Neuronal stem cell (in vitro differentiated cells): Measurements from ENCODE around the gene DGAT2.
A peak's percentile ranks its signal among the peaks of the same experiment; 100 is the strongest.

Experiments used
- DNase-seq: peaks from one replicate; pipeline ENCODE4 v3.0.0-alpha.2; 2013; ENCODE audit warnings: low spot score
- H2AFZ ChIP-seq: one replicate; pipeline ENCODE4 v1.6.1; 2013; ENCODE audit warnings: mild to moderate bottlenecking, low read length, inconsistent platforms
- H2AK5ac ChIP-seq: 2 replicates; pipeline ENCODE4 v1.6.1; 2013; ENCODE audit warnings: low read depth, mild to moderate bottlenecking, inconsistent platforms, low read length, moderate library complexity, mixed read lengths
- H2BK120ac ChIP-seq: 2 replicates; pipeline ENCODE4 v1.6.1; 2013; ENCODE audit warnings: low read depth, mild to moderate bottlenecking, inconsistent platforms, low read length, moderate library complexity, mixed read lengths
- H2BK12ac ChIP-seq: one replicate; pipeline ENCODE4 v1.6.1; 2013; ENCODE audit warnings: low read length, inconsistent platforms
- H2BK15ac ChIP-seq: 2 replicates; pipeline ENCODE4 v1.6.1; 2013; ENCODE audit warnings: mild to moderate bottlenecking, low read length, inconsistent platforms, mixed read lengths
- H2BK5ac ChIP-seq: one replicate; pipeline ENCODE4 v1.6.1; 2013; ENCODE audit warnings: inconsistent platforms, mild to moderate bottlenecking, low read length, moderate library complexity
- H3K14ac ChIP-seq: one replicate; pipeline ENCODE4 v1.6.1; 2013; ENCODE audit warnings: low read length, inconsistent platforms
- H3K18ac ChIP-seq: 2 replicates; pipeline ENCODE4 v1.6.1; 2013; ENCODE audit warnings: low read length, inconsistent platforms
- H3K23ac ChIP-seq: 2 replicates; pipeline ENCODE4 v1.6.1; 2013; ENCODE audit warnings: low read depth, mild to moderate bottlenecking, mixed read lengths, low read length, inconsistent platforms; ENCODE audit not compliant: poor library complexity
- H3K27ac ChIP-seq: replicated peaks from 3 replicates; pipeline ENCODE4 v1.5.1; 2013; ENCODE audit warnings: low read length, inconsistent platforms
- H3K27me3 ChIP-seq, 3 experiments: 2 replicates each; pipeline ENCODE4 v1.6.1; 2013; ENCODE audit warnings: low read length in 3 of 3, mild to moderate bottlenecking in 2 of 3, inconsistent platforms in 1 of 3, low read depth in 1 of 3, mixed read lengths in 1 of 3, moderate library complexity in 1 of 3; ENCODE audit not compliant: control insufficient read depth in 3 of 3, insufficient read depth in 3 of 3
- H3K36me3 ChIP-seq, 2 donors: replicated peaks in 1 of 2; 2 replicates each; pipeline ENCODE4 v1.6.1; 2013; ENCODE audit warnings: low read length in 2 of 2; ENCODE audit not compliant: control insufficient read depth in 2 of 2, insufficient read depth in 2 of 2
- H3K4ac ChIP-seq: 2 replicates; pipeline ENCODE4 v1.6.1; 2013; ENCODE audit warnings: inconsistent platforms, mild to moderate bottlenecking, low read length, moderate library complexity
- H3K4me1 ChIP-seq, 2 donors: 1 replicate in 1 of 2; 2 replicates in 1 of 2; pipeline ENCODE4 v1.6.1; 2013; ENCODE audit warnings: low read length in 2 of 2, low read depth in 1 of 2; ENCODE audit not compliant: control insufficient read depth in 2 of 2, insufficient read depth in 1 of 2
- H3K4me2 ChIP-seq: one replicate; pipeline ENCODE4 v1.6.1; 2013; ENCODE audit warnings: mild to moderate bottlenecking, low read length, inconsistent platforms; ENCODE audit not compliant: insufficient read depth, poor library complexity, severe bottlenecking
- H3K4me3 ChIP-seq, 2 donors: 2 replicates each; pipeline ENCODE4 v1.5.1; 2013; ENCODE audit warnings: low read length in 2 of 2, mild to moderate bottlenecking in 2 of 2, inconsistent platforms in 1 of 2, moderate library complexity in 1 of 2
- H3K79me1 ChIP-seq: one replicate; pipeline ENCODE4 v1.6.1; 2013; ENCODE audit warnings: low read depth, mild to moderate bottlenecking, inconsistent platforms, low read length, moderate library complexity
- H3K9ac ChIP-seq: one replicate; pipeline ENCODE4 v1.6.1; 2013; ENCODE audit warnings: mild to moderate bottlenecking, low read depth, low read length, inconsistent platforms; ENCODE audit not compliant: poor library complexity
- H3K9me3 ChIP-seq, 2 donors: replicated peaks in 1 of 2; 2 replicates each; pipeline versions ENCODE3 to v1.6.1; 2013; ENCODE audit warnings: low read length in 2 of 2, mild to moderate bottlenecking in 2 of 2, inconsistent platforms in 1 of 2, low read depth in 1 of 2, mixed read lengths in 1 of 2, moderate library complexity in 1 of 2; ENCODE audit not compliant: control insufficient read depth in 2 of 2, insufficient read depth in 1 of 2
- H4K8ac ChIP-seq: one replicate; pipeline ENCODE4 v1.6.1; 2013; ENCODE audit warnings: low read depth, mild to moderate bottlenecking, inconsistent platforms, low read length, moderate library complexity
- H4K91ac ChIP-seq: one replicate; pipeline ENCODE4 v1.6.1; 2013; ENCODE audit warnings: low read length, low read depth, mild to moderate bottlenecking, inconsistent platforms; ENCODE audit not compliant: poor library complexity
- WGBS, 2 donors: extraction: QIAGEN DNeasy Blood & Tissue Kit; methylation state at CpG; one replicate each; pipeline ENCODE4 v1.1.7; 2013; ENCODE audit warnings: missing lambda C conversion rate in 2 of 2, mixed read lengths in 1 of 2; ENCODE audit not compliant: insufficient read length in 2 of 2, insufficient replicate concordance in 1 of 2; ENCODE audit errors: extremely low coverage in 2 of 2; 5-methylcytosine and 5-hydroxymethylcytosine counted together

The DGAT2 gene

GRCh38 chr11:75812542-75813040, 44.0 kb downstream of the DGAT2 start:
- H3K9me3 ChIP-seq: no peaks in the 10 kb centered on the region
- no peak overlapping the region for H2AK5ac ChIP-seq
- H3K4ac ChIP-seq: no peak overlapping the region
- H3K27me3 ChIP-seq: peaks cover 0 to 7% (median 2%) of the 10 kb centered on the region in 3 experiments
- no peak overlapping the region for H3K23ac ChIP-seq
- no peak overlapping the region for H2BK120ac ChIP-seq
- no peak overlapping the region for H3K4me2 ChIP-seq
- no peak overlapping the region for H4K8ac ChIP-seq
- H3K79me1 ChIP-seq: peaks cover 4% of the 10 kb centered on the region
- H2BK5ac ChIP-seq: no peak overlapping the region
- no peak overlapping the region for H3K14ac ChIP-seq
- H3K18ac ChIP-seq: no peak overlapping the region
- H3K36me3 ChIP-seq: no peaks in the 10 kb centered on the region
- WGBS, 2 donors: no CpG with 5 or more reads among the region's 2 CpGs
- no peak overlapping the region for H3K9ac ChIP-seq
- no peak overlapping the region for H2BK12ac ChIP-seq
- DNase-seq: no peak
- no peak overlapping the region for H2AFZ ChIP-seq
- H4K91ac ChIP-seq: no peak overlapping the region
- H2BK15ac ChIP-seq: no peak overlapping the region
- peaks cover 10 to 11% of the 10 kb centered on the region in 2 donors for H3K4me1 ChIP-seq
- no peak overlapping the region for H3K27ac ChIP-seq
- H3K4me3 ChIP-seq: no peak overlapping the region

GRCh38 chr11:75813124-75813523, 44.5 kb downstream of the DGAT2 start:
- Histone ChIP-seq H3K4me1 (peaks cover 10 to 11% of the 10 kb centered on the region in 2 donors), H3K9ac (no peak overlapping the region), H2AK5ac (no peak overlapping the region), H3K36me3 (no peaks in the 10 kb centered on the region), H2BK15ac (no peak overlapping the region), H2AFZ (no peak overlapping the region), H3K4me3 (no peak overlapping the region), H4K8ac (no peak overlapping the region), H2BK5ac (no peak overlapping the region), H3K4ac (no peak overlapping the region), H3K27me3 (peaks cover 0 to 7% (median 2%) of the 10 kb centered on the region in 3 experiments), H3K79me1 (peaks cover 4% of the 10 kb centered on the region), H2BK12ac (no peak overlapping the region), H3K23ac (no peak overlapping the region), H3K27ac (no peak overlapping the region), H3K4me2 (no peak overlapping the region), H3K18ac (no peak overlapping the region), H2BK120ac (no peak overlapping the region), H4K91ac (no peak overlapping the region), H3K9me3 (no peaks in the 10 kb centered on the region), H3K14ac (no peak overlapping the region)
- no CpG with 5 or more reads among the region's 2 CpGs for WGBS, 2 donors
- no peak for DNase-seq

GRCh38 chr11:75813622-75814039, 45.1 kb downstream of the DGAT2 start:
- Histone ChIP-seq H4K91ac (no peak overlapping the region), H3K9ac (no peak overlapping the region), H2BK5ac (peak overlapping the region; percentile 62), H3K36me3 (no peaks in the 10 kb centered on the region), H2BK120ac (no peak overlapping the region), H2AK5ac (no peak overlapping the region), H3K4me1 (peaks cover 10 to 11% of the 10 kb centered on the region in 2 donors), H3K14ac (no peak overlapping the region), H2BK12ac (no peak overlapping the region), H4K8ac (no peak overlapping the region), H3K18ac (no peak overlapping the region), H2BK15ac (no peak overlapping the region), H3K4me3 (peak overlapping the region in 1 of 2 donors; percentile 59), H3K4ac (no peak overlapping the region), H3K27ac (no peak overlapping the region), H2AFZ (peak overlapping the region; percentile 92), H3K9me3 (no peaks in the 10 kb centered on the region), H3K27me3 (peaks cover 0 to 4% (median 2%) of the 10 kb centered on the region in 3 experiments), H3K79me1 (peaks cover 4% of the 10 kb centered on the region), H3K23ac (no peak overlapping the region), H3K4me2 (no peak overlapping the region)
- no peak for DNase-seq
- WGBS, 2 donors: no CpG with 5 or more reads among the region's 1 CpG

- Histone ChIP-seq H2BK5ac (peak overlapping the region; percentile 62), H3K9me3 (no peaks in the 10 kb centered on the region), H3K4me1 (peaks cover 10 to 11% of the 10 kb centered on the region in 2 donors), H3K14ac (no peak overlapping the region), H3K18ac (peak overlapping the region; percentile 94), H2BK120ac (no peak overlapping the region), H3K36me3 (no peaks in the 10 kb centered on the region), H2AFZ (peak overlapping the region; percentile 92), H3K4ac (no peak overlapping the region), H3K4me2 (peak overlapping the region; percentile 82), H3K23ac (peak overlapping the region; percentile 70), H2BK12ac (no peak overlapping the region), H3K79me1 (peaks cover 4% of the 10 kb centered on the region), H3K4me3 (peak overlapping the region; percentile 59 to 98), H3K27me3 (peaks cover 0 to 4% (median 2%) of the 10 kb centered on the region in 3 experiments), H2BK15ac (no peak overlapping the region), H3K9ac (peak overlapping the region; percentile 80), H4K91ac (no peak overlapping the region), H2AK5ac (no peak overlapping the region), H4K8ac (no peak overlapping the region), H3K27ac (peak overlapping the region; percentile 74)
- no peak for DNase-seq
- no CpG with 5 or more reads among the region's 12 CpGs for WGBS, 2 donors
Observed at GRCh38 chr11:75814363-75814676, 45.7 kb downstream of the DGAT2 start.
